ENCODE results near the gene B3GNT4.

B3GNT4 gene

DNA sequence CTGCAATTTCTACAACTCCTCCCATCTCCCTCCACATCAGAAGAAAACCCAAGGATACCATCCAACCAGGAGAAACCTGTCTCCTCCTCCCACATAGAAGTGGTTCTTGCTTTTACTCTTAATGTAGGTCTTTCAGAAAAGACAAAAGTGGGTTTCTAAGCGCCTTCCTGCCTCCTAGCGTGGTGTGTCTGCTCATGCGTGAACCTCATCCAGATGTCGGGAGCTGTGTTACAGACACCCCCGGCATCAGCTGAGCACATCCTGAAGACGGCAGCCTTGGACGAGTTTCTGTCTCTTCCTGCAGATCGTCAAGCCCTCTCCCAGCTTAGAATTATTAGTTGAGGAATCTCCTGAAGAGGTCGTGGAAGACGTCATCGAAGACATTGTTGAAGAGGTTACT, 11.1 kb upstream of the B3GNT4 start:
- TF ChIP-seq, protein P1, sequence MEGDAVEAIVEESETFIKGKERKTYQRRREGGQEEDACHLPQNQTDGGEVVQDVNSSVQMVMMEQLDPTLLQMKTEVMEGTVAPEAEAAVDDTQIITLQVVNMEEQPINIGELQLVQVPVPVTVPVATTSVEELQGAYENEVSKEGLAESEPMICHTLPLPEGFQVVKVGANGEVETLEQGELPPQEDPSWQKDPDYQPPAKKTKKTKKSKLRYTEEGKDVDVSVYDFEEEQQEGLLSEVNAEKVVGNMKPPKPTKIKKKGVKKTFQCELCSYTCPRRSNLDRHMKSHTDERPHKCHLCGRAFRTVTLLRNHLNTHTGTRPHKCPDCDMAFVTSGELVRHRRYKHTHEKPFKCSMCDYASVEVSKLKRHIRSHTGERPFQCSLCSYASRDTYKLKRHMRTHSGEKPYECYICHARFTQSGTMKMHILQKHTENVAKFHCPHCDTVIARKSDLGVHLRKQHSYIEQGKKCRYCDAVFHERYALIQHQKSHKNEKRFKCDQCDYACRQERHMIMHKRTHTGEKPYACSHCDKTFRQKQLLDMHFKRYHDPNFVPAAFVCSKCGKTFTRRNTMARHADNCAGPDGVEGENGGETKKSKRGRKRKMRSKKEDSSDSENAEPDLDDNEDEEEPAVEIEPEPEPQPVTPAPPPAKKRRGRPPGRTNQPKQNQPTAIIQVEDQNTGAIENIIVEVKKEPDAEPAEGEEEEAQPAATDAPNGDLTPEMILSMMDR (IDR thresholded peaks at IDR 0.05; ENCODE audit: insufficient read depth, low read length) = no peak
- TF ChIP-seq, protein P2, sequence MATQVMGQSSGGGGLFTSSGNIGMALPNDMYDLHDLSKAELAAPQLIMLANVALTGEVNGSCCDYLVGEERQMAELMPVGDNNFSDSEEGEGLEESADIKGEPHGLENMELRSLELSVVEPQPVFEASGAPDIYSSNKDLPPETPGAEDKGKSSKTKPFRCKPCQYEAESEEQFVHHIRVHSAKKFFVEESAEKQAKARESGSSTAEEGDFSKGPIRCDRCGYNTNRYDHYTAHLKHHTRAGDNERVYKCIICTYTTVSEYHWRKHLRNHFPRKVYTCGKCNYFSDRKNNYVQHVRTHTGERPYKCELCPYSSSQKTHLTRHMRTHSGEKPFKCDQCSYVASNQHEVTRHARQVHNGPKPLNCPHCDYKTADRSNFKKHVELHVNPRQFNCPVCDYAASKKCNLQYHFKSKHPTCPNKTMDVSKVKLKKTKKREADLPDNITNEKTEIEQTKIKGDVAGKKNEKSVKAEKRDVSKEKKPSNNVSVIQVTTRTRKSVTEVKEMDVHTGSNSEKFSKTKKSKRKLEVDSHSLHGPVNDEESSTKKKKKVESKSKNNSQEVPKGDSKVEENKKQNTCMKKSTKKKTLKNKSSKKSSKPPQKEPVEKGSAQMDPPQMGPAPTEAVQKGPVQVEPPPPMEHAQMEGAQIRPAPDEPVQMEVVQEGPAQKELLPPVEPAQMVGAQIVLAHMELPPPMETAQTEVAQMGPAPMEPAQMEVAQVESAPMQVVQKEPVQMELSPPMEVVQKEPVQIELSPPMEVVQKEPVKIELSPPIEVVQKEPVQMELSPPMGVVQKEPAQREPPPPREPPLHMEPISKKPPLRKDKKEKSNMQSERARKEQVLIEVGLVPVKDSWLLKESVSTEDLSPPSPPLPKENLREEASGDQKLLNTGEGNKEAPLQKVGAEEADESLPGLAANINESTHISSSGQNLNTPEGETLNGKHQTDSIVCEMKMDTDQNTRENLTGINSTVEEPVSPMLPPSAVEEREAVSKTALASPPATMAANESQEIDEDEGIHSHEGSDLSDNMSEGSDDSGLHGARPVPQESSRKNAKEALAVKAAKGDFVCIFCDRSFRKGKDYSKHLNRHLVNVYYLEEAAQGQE (IDR thresholded peaks at IDR 0.05; ENCODE audit: insufficient replicate concordance, low read depth) = no peak
- TF ChIP-seq POLR2AphosphoS5 (IDR thresholded peaks at IDR 0.05; ENCODE audit: low read depth) = no peak
- no peak for TF ChIP-seq GABPA (IDR thresholded peaks at IDR 0.05; ENCODE audit: low read depth)
- no peak for TF ChIP-seq SPI1 (IDR thresholded peaks at IDR 0.05; ENCODE audit: borderline replicate concordance, low read depth)
- no peak for DNase-seq (ENCODE audit: low read depth in 1 of 2, low spot score in 1 of 2)
- H3K27ac ChIP-seq (replicated peaks) = no peak overlapping the region

DNA sequence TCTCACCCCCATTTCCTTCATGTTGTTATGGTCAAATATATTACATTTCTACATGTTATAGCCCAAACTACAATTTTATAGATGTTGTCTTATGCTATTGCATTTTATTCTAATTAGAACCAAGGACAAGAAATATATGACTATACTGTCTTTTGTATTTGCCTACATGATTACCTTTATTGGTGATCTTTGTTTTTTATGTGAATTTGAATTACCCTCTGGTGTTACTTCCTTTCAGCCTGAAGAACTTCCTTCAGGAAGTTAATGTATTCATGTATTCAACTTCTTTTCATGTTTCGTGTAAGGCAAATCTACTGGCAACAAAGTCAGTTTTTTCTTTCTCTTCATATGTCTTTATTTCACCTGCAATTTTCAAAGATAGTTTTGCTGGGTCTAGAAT, 8.7 kb upstream of the B3GNT4 start:
- H3K4me3 ChIP-seq (replicated peaks; ENCODE audit: insufficient read depth, low read length) = no peak overlapping the region
- DNase-seq (ENCODE audit: low read depth in 1 of 2, low spot score in 1 of 2) = no peak
- no peak overlapping the region for H3K27ac ChIP-seq (replicated peaks)
- TF ChIP-seq GABPA (IDR thresholded peaks at IDR 0.05; ENCODE audit: low read depth) = no peak
- TF ChIP-seq, protein P2 (IDR thresholded peaks at IDR 0.05; ENCODE audit: insufficient replicate concordance, low read depth) = no peak
- TF ChIP-seq SPI1 (IDR thresholded peaks at IDR 0.05; ENCODE audit: borderline replicate concordance, low read depth) = no peak
- TF ChIP-seq, protein P1 (IDR thresholded peaks at IDR 0.05; ENCODE audit: insufficient read depth, low read length) = no peak
- no peak for TF ChIP-seq POLR2AphosphoS5 (IDR thresholded peaks at IDR 0.05; ENCODE audit: low read depth)
- H3K27me3 ChIP-seq (ENCODE audit: insufficient read depth, poor library complexity, severe bottlenecking) = no peaks in the 10 kb centered on the region

More for the DNA sequence above, 11.1 kb upstream of the B3GNT4 start:
- H3K27me3 ChIP-seq (ENCODE audit: insufficient read depth, poor library complexity, severe bottlenecking) = no peaks in the 10 kb centered on the region
- H3K4me3 ChIP-seq (replicated peaks; ENCODE audit: insufficient read depth, low read length) = no peak overlapping the region

DNA sequence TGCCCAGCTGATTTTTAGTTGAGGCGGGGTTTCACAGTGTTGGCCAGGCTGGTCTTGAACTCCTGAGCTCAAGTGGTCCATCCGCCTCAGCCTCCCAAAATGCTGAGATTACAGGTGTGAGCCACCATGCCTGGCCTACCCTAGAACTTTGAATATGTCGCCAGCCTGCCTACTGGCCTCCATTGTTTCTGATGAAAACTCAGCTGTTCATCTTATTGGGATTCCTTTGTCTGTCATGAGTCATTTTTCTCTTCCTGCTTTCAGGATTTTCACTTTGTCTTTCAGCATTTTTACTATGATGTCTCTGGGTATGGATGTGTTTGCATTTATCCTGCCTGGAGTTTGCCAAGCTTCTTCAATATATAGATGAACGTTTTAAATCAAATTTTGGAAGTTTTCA, 8.1 kb upstream of the B3GNT4 start:
- Histone ChIP-seq H3K27me3 (ENCODE audit: insufficient read depth, poor library complexity, severe bottlenecking) (no peaks in the 10 kb centered on the region), H3K4me3 (replicated peaks; ENCODE audit: insufficient read depth, low read length) (no peak overlapping the region), H3K27ac (replicated peaks) (no peak overlapping the region)
- TF ChIP-seq, protein P2 (IDR thresholded peaks at IDR 0.05; ENCODE audit: insufficient replicate concordance, low read depth) = no peak
- TF ChIP-seq GABPA (IDR thresholded peaks at IDR 0.05; ENCODE audit: low read depth) (no peak), SPI1 (IDR thresholded peaks at IDR 0.05; ENCODE audit: borderline replicate concordance, low read depth) (no peak)
- TF ChIP-seq, protein P1 (IDR thresholded peaks at IDR 0.05; ENCODE audit: insufficient read depth, low read length) = no peak
- DNase-seq (ENCODE audit: low read depth in 1 of 2, low spot score in 1 of 2) = no peak
